DLD1 (cell line): ENCODE data around the gene TLCD3A.
"Not testable (repeated sequence)": the region's sequence is repeated elsewhere in the genome, so short reads cannot be mapped to it uniquely, and the experiment has no call there.

Experiments
- in situ Hi-C: cut with HindIII; loops from 2 replicates; pipeline ENCODE4 v1.10.0; 2017; ENCODE audit warnings: low sequenced_read_pairs

The TLCD3A gene

GRCh38 chr17:732067-732901 lies at the start of gene TLCD3A:
TLCD3A (plus strand) TSS chr17:732596; CDS start chr17:732648, 52 bp downstream.
- in situ Hi-C loops = no loop called here

GRCh38 chr17:683040-683439 lies 49.4 kb upstream of the TLCD3A start:
- in situ Hi-C loops = no loop called here

DNA sequence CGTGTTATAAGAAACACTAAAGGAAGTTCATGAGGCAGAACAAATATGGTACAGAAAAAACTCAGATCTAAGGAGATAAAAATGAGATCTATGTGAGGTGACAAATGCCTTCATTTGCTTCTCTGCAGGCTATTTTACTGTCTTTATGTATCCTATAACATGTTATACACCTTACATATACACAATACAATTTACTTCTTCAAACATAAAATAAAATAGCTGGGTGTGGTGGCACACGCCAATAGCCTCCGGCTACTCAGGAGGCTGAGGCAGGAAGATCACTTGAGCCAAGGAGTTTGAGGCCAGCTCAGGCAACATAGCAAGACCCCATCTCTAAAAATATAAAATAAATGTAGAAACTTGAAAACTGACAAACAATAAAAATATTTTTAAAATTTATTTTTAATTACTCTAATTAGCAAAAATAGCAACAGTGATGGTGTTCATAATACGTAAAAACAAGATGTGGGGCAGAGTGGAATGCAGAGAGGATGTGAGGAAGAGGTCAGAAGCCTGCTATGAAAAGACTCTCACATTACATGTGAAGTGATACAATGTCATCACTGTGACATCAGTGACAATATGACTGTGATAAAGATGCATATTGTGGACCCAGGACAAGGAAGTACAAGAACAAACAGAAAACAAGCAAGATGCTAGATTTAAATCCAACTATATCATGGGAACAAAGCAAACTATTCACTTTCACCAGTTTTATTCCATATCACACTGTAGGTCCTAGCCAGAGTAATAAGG lies 48.7 kb upstream of the TLCD3A start:
- in situ Hi-C loops = no loop called here

GRCh38 chr17:685006-685405 lies 47.4 kb upstream of the TLCD3A start:
- in situ Hi-C loops = no loop called here

DNA sequence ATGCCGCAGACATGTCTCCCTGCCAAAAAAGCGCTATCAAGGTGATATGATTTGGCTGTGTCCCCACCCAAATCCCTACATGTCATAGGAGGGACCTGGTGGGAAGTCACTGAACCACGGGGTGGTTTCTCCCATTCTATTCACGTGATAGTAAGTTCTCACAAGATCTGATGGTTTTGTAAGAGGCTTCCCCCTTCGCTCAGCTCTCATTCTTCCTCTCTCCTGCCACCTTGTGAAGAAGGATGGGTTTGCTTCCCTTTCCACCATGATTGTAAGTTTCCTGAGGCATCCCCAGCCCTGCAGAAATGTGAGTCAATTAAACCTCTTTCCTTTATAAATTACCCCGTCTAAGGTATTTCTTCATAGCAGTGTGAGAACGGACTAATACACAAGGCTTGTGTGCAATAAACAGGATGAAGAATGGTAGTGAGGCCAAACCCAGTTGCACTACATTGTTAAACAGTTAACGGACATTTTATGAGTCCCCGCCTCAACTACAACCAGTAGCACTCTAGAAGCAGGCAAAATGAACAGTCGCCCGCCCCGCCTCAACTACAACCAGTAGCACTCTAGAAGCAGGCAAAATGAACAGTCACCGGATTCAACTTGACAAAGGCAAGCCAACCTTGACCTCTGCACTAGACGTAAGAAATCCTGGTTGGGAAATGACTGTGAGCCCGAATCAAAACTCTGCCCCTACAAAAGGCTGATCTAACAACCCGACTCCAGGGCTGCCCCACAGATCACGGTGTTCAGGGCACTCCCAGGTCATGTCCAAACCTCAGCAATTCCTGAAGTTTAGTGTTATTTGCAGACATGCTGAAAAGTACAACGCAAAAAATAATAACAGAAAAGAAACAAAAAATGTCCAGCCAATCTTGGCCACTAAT lies 44.1 kb upstream of the TLCD3A start:
- in situ Hi-C loops = no loop called here

DNA sequence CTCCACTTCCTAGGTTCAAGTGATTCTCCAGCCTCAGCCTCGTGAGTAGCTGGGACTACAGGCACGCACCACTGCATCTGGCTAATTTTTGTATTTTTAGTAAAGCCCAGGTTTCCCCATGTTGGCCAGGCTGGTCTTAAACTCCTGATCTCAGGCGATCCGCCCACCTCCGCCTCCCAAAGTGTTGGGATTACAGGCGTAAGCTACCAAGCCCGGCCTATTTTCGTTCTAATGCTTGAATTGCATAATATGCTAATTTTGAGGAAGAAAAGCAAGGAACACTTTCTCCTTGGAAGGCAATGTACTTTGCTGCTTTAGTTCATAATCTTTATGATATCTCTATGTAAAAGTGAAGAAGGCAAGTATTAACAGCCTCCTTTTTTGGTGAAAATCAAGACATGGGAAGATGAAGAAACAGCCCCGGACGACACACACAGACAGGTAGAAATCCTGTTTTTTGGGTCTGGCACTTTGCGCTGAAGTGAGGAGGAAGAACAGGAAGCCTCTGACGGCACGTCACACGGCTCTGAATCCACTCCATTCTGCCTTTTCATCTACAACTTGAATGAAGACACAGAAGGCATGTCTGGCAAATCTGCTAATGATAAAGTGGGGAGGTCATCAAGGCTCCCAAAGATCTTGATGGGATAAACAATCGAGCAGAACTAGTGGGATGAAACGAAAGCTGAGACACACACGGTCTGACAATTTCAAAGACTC lies 42.7 kb upstream of the TLCD3A start:
- in situ Hi-C loops = no loop called here

DNA sequence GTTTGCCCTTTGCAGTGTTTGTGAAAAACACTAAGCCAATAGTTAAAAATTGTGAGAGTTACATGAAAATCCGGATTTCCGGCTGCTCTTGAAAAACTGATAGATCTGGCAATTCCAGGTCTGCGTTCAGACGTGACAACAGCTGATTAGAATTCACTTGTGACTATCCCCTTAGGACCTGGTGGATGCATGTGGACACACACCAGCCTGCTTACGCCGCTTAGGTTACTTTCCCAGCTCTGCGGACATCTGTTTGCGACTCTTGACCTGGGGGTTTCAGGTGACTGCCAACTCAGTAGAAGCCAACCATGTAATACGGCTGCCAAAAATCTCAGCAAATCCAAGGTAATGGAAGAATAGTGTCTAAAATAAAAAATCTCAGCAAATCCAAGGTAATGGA lies 42.0 kb upstream of the TLCD3A start:
- in situ Hi-C loops = no loop called here

- in situ Hi-C loops = no loop called here
Observed at GRCh38 chr17:691423-691822, 41.0 kb upstream of the TLCD3A start.

- in situ Hi-C loops = no loop called here
Observed at GRCh38 chr17:692116-692515, 40.3 kb upstream of the TLCD3A start.

DNA sequence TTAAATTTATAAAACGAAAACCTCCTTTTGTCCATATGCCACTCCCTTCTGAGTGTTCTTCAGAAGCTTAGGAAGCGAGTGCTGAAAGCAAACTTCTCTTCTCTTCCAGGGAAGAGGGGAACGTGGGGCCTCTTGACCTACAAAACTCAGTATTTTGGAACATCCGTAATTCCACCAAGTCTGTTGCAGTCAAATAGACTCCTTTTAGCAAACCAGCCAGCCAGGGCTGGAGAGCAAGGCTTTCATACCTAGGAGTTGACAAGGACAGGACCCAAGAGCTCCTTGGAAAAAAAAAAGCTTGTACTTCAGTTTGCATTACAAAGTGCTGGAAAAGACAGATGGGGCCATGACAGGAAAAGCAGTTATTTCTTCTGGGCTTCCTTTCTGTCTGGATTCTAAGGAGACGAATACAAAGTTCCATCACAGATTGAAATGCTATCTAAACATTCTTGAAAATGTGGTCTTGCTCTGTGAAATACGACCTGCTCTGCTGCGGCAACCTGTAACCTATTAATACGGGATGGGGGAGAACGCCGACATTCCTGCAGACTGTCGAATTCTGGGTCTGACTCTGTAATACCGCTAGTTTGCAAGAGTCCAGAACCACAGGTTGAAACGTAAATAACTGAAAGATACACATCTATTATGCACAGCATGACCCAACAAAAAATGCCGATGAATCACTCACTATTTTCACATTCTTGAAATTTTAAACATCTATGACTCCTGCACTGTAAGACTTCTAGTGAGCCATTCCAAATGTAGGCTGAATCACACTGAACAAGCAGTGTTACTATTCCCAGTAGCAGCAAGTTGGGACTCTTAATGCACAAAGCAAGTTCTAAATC lies 38.4 kb upstream of the TLCD3A start:
- in situ Hi-C loops = no loop called here

GRCh38 chr17:696369-696768 lies 36.0 kb upstream of the TLCD3A start:
- in situ Hi-C loops = no loop called here

DNA sequence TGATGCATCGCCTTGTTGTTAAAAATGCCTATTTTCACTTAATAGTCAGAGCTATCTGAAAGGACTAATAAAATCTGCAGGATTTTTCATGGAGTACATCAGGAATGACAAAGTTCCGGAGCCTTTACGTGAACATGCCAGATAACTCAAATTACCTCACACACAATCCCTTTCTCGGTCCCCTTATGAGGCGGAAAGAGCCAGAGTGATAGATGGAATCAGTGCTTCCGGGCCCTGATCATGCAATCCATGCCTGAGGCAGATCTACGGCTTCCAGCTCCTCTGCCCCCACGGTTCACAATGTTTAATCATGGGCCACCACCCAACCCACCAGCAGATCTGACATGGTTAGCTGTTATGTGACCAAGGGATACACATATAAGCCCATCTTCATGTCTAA lies 34.7 kb upstream of the TLCD3A start:
- in situ Hi-C loops = no loop called here

DNA sequence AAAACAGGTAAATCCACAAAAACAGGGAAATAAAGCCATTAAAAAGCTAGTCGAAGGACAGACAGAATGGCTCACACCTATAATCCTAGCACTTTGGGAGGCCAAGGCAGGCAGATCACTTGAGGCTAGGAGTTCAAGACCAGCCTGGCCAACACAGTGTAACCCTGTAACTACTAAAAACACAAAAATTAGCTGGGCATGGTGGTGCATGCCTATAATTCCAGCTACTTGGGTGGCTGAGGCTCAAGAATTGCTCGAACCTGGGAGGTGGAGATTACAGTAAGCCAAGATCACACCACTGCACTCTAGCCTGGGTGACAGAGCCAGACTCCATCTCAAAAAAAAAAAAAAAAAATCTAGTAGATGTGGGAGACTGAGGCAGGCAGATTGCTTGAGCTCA lies 34.3 kb upstream of the TLCD3A start:
- in situ Hi-C loops = not testable (repeated sequence)

DNA sequence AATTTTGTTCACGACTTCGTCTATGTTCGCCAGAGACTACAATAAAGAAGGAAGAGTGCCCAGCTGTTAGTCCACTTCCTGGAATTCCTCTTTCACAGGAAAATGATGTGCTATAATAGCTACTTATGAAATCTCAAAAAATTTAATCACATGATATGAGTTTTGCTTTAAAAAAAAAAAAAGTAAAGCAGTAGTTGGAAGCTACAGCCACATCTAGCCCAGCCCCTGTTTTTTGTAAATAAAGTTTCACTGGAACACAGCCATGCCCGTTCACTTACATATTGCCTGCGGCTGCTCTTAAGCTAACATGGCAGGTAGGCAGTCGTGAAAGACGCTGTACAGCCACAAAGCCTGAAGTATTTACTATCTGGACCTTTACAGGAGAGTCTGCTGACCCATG lies 33.1 kb upstream of the TLCD3A start:
- in situ Hi-C loops = no loop called here

DNA sequence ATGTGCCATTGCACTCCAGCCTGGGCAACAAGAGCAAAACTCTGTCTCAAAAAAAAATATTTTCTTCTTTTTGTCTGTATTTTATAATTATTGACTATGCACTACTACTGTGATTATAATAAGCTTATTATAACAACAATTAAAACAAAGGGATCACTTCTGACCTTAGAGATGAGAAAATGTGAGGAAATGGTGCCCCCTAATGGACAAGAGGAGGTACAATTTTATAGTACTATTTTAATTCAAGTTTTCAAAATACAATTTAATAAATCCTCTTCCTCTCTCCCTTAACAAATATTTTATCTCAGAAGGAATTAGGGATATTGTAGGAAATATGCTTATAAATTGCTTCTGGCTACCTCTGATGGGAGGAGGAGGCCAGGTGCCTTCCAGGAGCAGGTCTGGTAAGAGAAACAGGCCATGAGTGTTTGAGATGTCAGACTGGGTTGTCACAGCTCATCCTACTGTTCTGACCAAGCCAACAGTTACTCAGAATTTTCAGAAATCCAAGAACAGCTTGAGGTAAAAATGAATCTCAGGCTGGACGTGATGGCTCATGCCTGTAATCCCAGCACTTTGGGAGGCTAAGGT lies 31.8 kb upstream of the TLCD3A start:
- in situ Hi-C loops = no loop called here

DNA sequence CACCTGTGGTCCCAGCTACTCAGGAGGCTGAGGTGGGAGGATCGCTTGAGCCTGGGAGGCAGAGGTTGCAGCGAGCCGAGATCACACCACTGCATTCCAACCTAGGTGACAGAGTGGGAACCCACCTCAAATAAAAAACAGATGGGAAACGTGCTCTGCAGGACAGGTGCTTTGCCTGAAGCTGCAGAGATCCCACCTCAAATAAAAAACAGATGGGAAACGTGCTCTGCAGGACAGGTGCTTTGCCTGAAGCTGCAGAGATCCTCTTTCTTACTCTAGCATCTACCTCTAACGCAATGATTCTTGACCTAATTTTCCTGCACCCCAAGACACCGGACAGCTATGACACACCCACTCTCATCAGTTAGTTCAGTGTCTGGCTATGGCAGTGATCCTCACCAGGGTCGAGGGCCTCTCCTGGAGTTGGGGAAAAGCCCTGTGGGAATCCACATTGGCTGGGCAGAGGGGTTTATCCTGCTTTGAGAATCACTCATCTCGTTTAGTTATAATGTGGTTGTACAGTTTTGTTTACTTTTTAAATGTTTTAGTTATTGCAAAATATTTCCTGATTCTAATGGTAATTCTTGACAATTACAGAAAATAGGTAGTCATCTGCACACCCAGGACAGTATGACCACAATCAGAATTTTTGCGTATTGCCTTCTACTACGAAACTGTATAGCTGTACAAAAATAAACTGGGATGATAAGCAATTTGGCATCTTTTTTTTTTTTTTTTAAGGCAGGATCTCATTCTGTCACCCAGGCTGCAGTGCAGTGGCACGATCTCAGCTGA lies 29.1 kb upstream of the TLCD3A start:
- in situ Hi-C loops = no loop called here

- in situ Hi-C loops = no loop called here
Observed at GRCh38 chr17:704111-704864, 28.1 kb upstream of the TLCD3A start.

GRCh38 chr17:705011-705410 lies 27.4 kb upstream of the TLCD3A start:
- in situ Hi-C loops = no loop called here
